GM12878 (cell line): ENCODE measurements around the gene TSPAN7. TPM values are rescaled to one million over a fixed set of nuclear protein-coding genes. Genes with fewer than 3 reads are reported as not detected.

ENCODE experiments used
- ATAC-seq: fragments of 200-7000 bp; cut with Tn5 transposase; 3 replicates; pipeline ENCODE4 v1.9.1; 2020; ENCODE audit warnings: mild to moderate bottlenecking, moderate library complexity
- BruUV-seq: library from RNA; stranded (reverse); fragments of 400-500 nt; replicated peaks from 2 replicates; lab custom pipeline; 2021; lab: Mats Ljungman, UMichigan
- CTCF ChIA-PET: fragments of 300-600 bp; sonication (Branson Sonifier 250); formaldehyde crosslinking; extraction: SDS; loops from one replicate; lab custom pipeline; 2021; ENCODE audit warnings: inconsistent platforms; lab: Yijun Ruan, JAX
- POLR2A ChIA-PET: fragments of 350-600 bp; formaldehyde crosslinking; extraction: SDS; loops from one replicate; lab custom pipeline; 2021; ENCODE audit warnings: inconsistent platforms; lab: Charles Lee
- RAD21 ChIA-PET: fragments of 300-600 bp; sonication (Branson Sonifier 250); formaldehyde crosslinking; loops from one replicate; lab custom pipeline; 2023; ENCODE audit warnings: antibody characterized with exemption; ENCODE audit not compliant: unreplicated experiment; lab: Charles Lee
- SMC1A ChIA-PET: fragments of 300-600 bp; sonication (Branson Sonifier 250); formaldehyde crosslinking; loops from one replicate; lab custom pipeline; 2023; ENCODE audit not compliant: unreplicated experiment, uncharacterized antibody; lab: Charles Lee
- DNase-seq: peaks from one replicate; pipeline ENCODE4 v3.0.0-alpha.2; 2011; ENCODE audit warnings: low read depth, low spot score
- FAIRE-seq: peaks from 3 replicates; lab custom pipeline; 2011; peaks lifted over from hg19 to GRCh38; lab: Jason Lieb, UNC
- H2AFZ ChIP-seq: 2 replicates; pipeline ENCODE4 v1.6.0; 2011; ENCODE audit warnings: low read depth, low read length, control low read depth; ENCODE audit not compliant: control insufficient read depth
- H3K27ac ChIP-seq: 2 replicates; pipeline ENCODE4 v1.5.1; 2011; ENCODE audit warnings: control low read depth; ENCODE audit not compliant: control insufficient read depth, insufficient read depth
- H3K27me3 ChIP-seq, 2 experiments: replicated peaks in 1 of 2; 2 replicates each; pipeline versions ENCODE4 v1.6.0 to v1.6.1; 2011; ENCODE audit warnings: low read length in 1 of 2; ENCODE audit not compliant: control insufficient read depth in 2 of 2, insufficient read depth in 2 of 2
- H3K36me3 ChIP-seq, 2 experiments: 2 replicates each; pipeline ENCODE4 v1.5.1; 2011; ENCODE audit warnings: low read length in 1 of 2; ENCODE audit not compliant: control insufficient read depth in 2 of 2, insufficient read depth in 2 of 2
- H3K4me1 ChIP-seq: 2 replicates; pipeline ENCODE4 v1.6.1; 2011; ENCODE audit warnings: mild to moderate bottlenecking, low read length, moderate library complexity, mixed read lengths; ENCODE audit not compliant: control insufficient read depth, insufficient read depth
- H3K4me2 ChIP-seq: 2 replicates; pipeline ENCODE4 v1.6.0; 2011; ENCODE audit warnings: control low read depth; ENCODE audit not compliant: control insufficient read depth, insufficient read depth
- H3K4me3 ChIP-seq: fragments of 200-600 bp; sonication (generic); 2 replicates; pipeline ENCODE4 v1.5.1; 2016
- H3K79me2 ChIP-seq: 2 replicates; pipeline ENCODE4 v1.6.0; 2011; ENCODE audit warnings: low read length; ENCODE audit not compliant: control insufficient read depth, insufficient read depth
- H3K9ac ChIP-seq: 2 replicates; pipeline ENCODE4 v1.8.0; 2011; ENCODE audit warnings: low read length, control low read depth, mixed read lengths; ENCODE audit not compliant: control insufficient read depth, insufficient read depth
- H3K9me3 ChIP-seq: replicated peaks from 3 replicates; pipeline ENCODE4 v1.5.1; 2011; ENCODE audit warnings: mild to moderate bottlenecking, low read length; ENCODE audit not compliant: control insufficient read depth, insufficient read depth
- H4K20me1 ChIP-seq: 2 replicates; pipeline ENCODE4 v1.6.0; 2011; ENCODE audit not compliant: control insufficient read depth, insufficient read depth
- BACH1 ChIP-seq: fragments of 450-650 bp; IDR thresholded peaks from 2 replicates; pipeline ENCODE4 v1.6.1; 2017; ENCODE audit warnings: mild to moderate bottlenecking, borderline replicate concordance
- CTCF ChIP-seq, 3 experiments: IDR thresholded peaks in 2 of 3; conservative IDR thresholded peaks in 1 of 3; 2 replicates each; pipeline ENCODE4 v1.5.1; 2011; ENCODE audit warnings: low read depth in 3 of 3, low read length in 3 of 3, mild to moderate bottlenecking in 3 of 3, control low read depth in 2 of 3, moderate library complexity in 2 of 3, inconsistent platforms in 1 of 3, mixed read lengths in 1 of 3; ENCODE audit not compliant: control insufficient read depth in 2 of 3, insufficient read depth in 1 of 3; ENCODE audit errors: extremely low read depth in 1 of 3
- EZH2 ChIP-seq: IDR thresholded peaks from 2 replicates; pipeline ENCODE4 v1.6.1; 2012; ENCODE audit warnings: low read depth, mild to moderate bottlenecking, control low read depth, inconsistent platforms, low read length, borderline replicate concordance; ENCODE audit not compliant: control insufficient read depth
- IKZF1 ChIP-seq: fragments of 450-650 bp; conservative IDR thresholded peaks from 2 replicates; pipeline ENCODE4 v1.6.1; 2017; ENCODE audit warnings: antibody characterized with exemption, mild to moderate bottlenecking
- NRF1 ChIP-seq: conservative IDR thresholded peaks from 2 replicates; pipeline ENCODE4 v1.6.1; 2011; ENCODE audit warnings: mild to moderate bottlenecking, low read depth, low read length, improper control_type of control experiment
- PAX8 ChIP-seq: fragments of 450-650 bp; IDR thresholded peaks from 2 replicates; pipeline ENCODE4 v1.6.1; 2017; ENCODE audit warnings: mild to moderate bottlenecking, moderate library complexity
- REST ChIP-seq: IDR thresholded peaks from 2 replicates; pipeline ENCODE4 v1.6.1; 2012; ENCODE audit warnings: mild to moderate bottlenecking, low read depth, low read length
- SKIL ChIP-seq: fragments of 450-650 bp; IDR thresholded peaks from 2 replicates; pipeline ENCODE4 v1.6.1; 2017; ENCODE audit warnings: mild to moderate bottlenecking, low read depth, inconsistent platforms; ENCODE audit not compliant: poor library complexity, severe bottlenecking
- ZZZ3 ChIP-seq: IDR thresholded peaks from 2 replicates; pipeline ENCODE4 v1.6.1; 2011; ENCODE audit warnings: low read depth; ENCODE audit not compliant: control insufficient read depth, insufficient read length
- WGBS: methylation state at CpG from one replicate; pipeline ENCODE4 v1.1.6; 2016; ENCODE audit warnings: low lambda C conversion rate; ENCODE audit not compliant: insufficient replicate concordance, insufficient coverage; ENCODE audit errors: missing lambda C conversion rate; 5-methylcytosine and 5-hydroxymethylcytosine counted together
- in situ Hi-C: fragments of 300-500 bp; cut with MboI; formaldehyde crosslinking; loops from 9 replicates; pipeline ENCODE4 v1.14.3; 2018; ENCODE audit warnings: mixed read lengths
- intact Hi-C: fragments of 100-400 bp; cut with micrococcal nuclease; formaldehyde crosslinking; loops from one replicate; pipeline ENCODE4 v1.14.2; 2022; ENCODE audit not compliant: unreplicated experiment
- polyA plus RNA-seq, 11 experiments: library from polyadenylated mRNA; depleted of rRNA in 4 of 11; unstranded in 6 of 11; stranded (reverse) in 5 of 11; fragments of >200 nt; fragmentation: Nextera tagmentation in 4 of 11; fragmentation: Illumina TruSeq in 1 of 11; extraction: Ambion mirVana in 4 of 11; extraction: Trizol in 1 of 11; gene quantifications; 1 replicate in 1 of 11; 2 replicates in 10 of 11; pipeline versions ENCODE4 v1.2.1 to v1.2.3, GENCODE V29; 2011 to 2016; ENCODE audit warnings: inconsistent platforms in 2 of 11, missing spikeins in 2 of 11, low read depth in 1 of 11
- total RNA-seq, 4 experiments: library from RNA; depleted of rRNA in 3 of 4; stranded (reverse); fragments of >200 nt in 3 of 4; fragmentation: Illumina TruSeq in 1 of 4; extraction: Trizol in 1 of 4; gene quantifications; 2 replicates each; pipeline versions ENCODE4 v1.2.1 to v1.2.3, GENCODE V29; 2013 to 2021

TSPAN7 gene
- total and polyA plus RNA-seq, 10 of the 15 experiments (the other 5 are each of a cell fraction or from before 2014, with no cell fraction given) = 0.04 to 0.77 (median 0.14) TPM; not detected in 4

- in situ Hi-C loops = no loop called here
Observed at GRCh38 chrX:38718311-38718710, 157.0 kb downstream of the TSPAN7 start.

GRCh38 chrX:38726612-38727011 lies 165.3 kb downstream of the TSPAN7 start:
- SMC1A ChIA-PET = interaction anchor here (2.0 kb wide), 1 partner anchor 12 kb away, joined by 4 read pairs; no protein-coding TSS in a partner anchor
- TF ChIP-seq REST (no peak), IKZF1 (no peak), EZH2 (no peak), NRF1 (no peak), BACH1 (no peak), PAX8 (no peak), SKIL (no peak), CTCF (IDR thresholded peaks at IDR 0.05 in 2 of 3, conservative IDR thresholded peaks at IDR 0.05 in 1 of 3; ENCODE audit: control insufficient read depth in 2 of 3, extremely low read depth in 1 of 3, insufficient read depth in 1 of 3, low read depth in 3 of 3, low read length in 3 of 3) (no peak)

More at GRCh38 chrX:38718311-38718710, 157.0 kb downstream of the TSPAN7 start:
- H3K27ac ChIP-seq = no peak overlapping the region
- no peaks in the 10 kb centered on the region for H4K20me1 ChIP-seq
- POLR2A ChIA-PET = no interaction called here
- no peaks in the 10 kb centered on the region for H3K79me2 ChIP-seq
- ATAC-seq = no peak
- H2AFZ ChIP-seq = no peak overlapping the region
- 0% methylated on average over 1 of the region's 1 CpG for WGBS
- BruUV-seq = no TSS peak
- CTCF ChIA-PET = interaction anchor here (0.8 to 3.8 kb wide), 7 partner anchors 10 to 434 kb away, joined by 3 to 15 read pairs (median 4); no protein-coding TSS in a partner anchor
- no peaks in the 10 kb centered on the region; the same call in 2 of the 3 replicates for H3K9me3 ChIP-seq
- FAIRE-seq = no peak
- H3K9ac ChIP-seq = no peak overlapping the region
- no peaks in the 10 kb centered on the region for H3K36me3 ChIP-seq
- no peaks in the 10 kb centered on the region for H3K4me1 ChIP-seq
- H3K27me3 ChIP-seq = no peaks in the 10 kb centered on the region
- intact Hi-C loops = no loop called here
- RAD21 ChIA-PET = no interaction called here
- SMC1A ChIA-PET = interaction anchor here (0.6 to 0.7 kb wide), 2 partner anchors 139 to 302 kb away, joined by 3 read pairs; no protein-coding TSS in a partner anchor
- no peak overlapping the region for H3K4me3 ChIP-seq
- no peak for DNase-seq
- no peak for TF ChIP-seq ZZZ3
- no peak overlapping the region for H3K4me2 ChIP-seq

More at GRCh38 chrX:38726612-38727011, 165.3 kb downstream of the TSPAN7 start:
- DNase-seq (no peak), FAIRE-seq (no peak), ATAC-seq (no peak)
- no TSS peak for BruUV-seq
- no peak overlapping the region for H3K9ac ChIP-seq
- no peaks in the 10 kb centered on the region for H3K9me3 ChIP-seq
- H3K27me3 ChIP-seq = no peaks in the 10 kb centered on the region
- H3K4me3 ChIP-seq = no peak overlapping the region
- H3K27ac ChIP-seq = no peak overlapping the region
- WGBS = 53% methylated on average over 2 of the region's 2 CpGs
- no peak overlapping the region for H3K4me2 ChIP-seq
- no peak overlapping the region for H2AFZ ChIP-seq
- H3K4me1 ChIP-seq = no peaks in the 10 kb centered on the region
- no peaks in the 10 kb centered on the region for H3K36me3 ChIP-seq
- intact Hi-C loops = no loop called here
- CTCF ChIA-PET = no interaction called here
- RAD21 ChIA-PET = no interaction called here
- H4K20me1 ChIP-seq = no peaks in the 10 kb centered on the region
- no peaks in the 10 kb centered on the region for H3K79me2 ChIP-seq
- POLR2A ChIA-PET = no interaction called here
- in situ Hi-C loops = no loop called here
